Astrocyte of the hippocampus (primary cell): ENCODE results near the gene ENC1.

ENCODE experiments used
- DNase-seq: peaks from one replicate; pipeline ENCODE4 v3.0.0; 2011; ENCODE audit warnings: low read depth, low spot score

The ENC1 gene

GRCh38 chr5:74655716-74656115 is 15.2 kb upstream of the ENC1 start:
- DNase-seq: no peak

GRCh38 chr5:74655206-74655605 is 14.7 kb upstream of the ENC1 start:
- DNase-seq: no peak

GRCh38 chr5:74653991-74654390 is 13.5 kb upstream of the ENC1 start:
- DNase-seq: no peak

DNA sequence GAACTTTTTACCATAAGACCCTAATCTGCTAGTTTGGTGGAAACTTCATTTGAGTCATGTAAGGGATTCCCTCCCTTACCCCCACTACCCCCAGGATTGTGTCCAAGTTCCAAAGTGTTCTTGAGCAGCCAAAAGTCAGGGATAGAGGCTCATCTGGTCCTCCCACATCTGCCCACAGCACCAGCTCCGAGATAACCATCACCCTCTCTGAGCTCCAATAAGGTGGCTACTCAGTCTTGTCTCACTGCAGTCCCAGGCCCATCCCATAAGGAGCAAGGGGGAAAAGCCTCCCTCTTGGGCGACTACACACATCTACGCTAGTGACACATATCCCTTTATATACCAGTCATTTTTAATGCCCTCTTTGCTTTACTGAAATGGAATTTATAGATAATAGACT is 12.0 kb upstream of the ENC1 start:
- no peak for DNase-seq

- no peak for DNase-seq
Observed at GRCh38 chr5:74651710-74652109, 11.2 kb upstream of the ENC1 start.

- DNase-seq: peak; percentile 56
Observed at GRCh38 chr5:74649421-74649973, 9.0 kb upstream of the ENC1 start.

DNA sequence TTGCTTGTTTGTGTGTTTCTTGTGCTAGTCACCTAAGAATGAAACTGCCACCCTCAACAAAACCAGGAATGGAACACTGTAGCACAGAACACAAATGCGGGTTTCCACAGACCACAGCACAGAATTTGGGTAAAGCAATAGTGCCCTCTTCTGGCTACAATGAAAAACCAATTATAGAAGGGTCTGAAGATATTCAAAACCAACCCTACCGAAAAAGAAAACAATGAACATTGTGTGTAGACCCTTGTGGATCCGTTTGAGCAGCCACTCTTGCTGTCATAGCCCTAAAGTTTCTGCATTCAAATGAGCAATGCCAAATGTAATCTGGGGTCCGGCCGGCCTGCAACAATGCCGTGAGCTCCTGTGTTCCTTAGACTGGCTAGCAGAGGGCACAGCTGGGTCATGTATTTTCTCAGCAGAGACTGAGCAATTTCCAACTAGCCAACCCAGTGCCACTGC is 8.3 kb upstream of the ENC1 start:
- DNase-seq: peak; percentile 88

DNA sequence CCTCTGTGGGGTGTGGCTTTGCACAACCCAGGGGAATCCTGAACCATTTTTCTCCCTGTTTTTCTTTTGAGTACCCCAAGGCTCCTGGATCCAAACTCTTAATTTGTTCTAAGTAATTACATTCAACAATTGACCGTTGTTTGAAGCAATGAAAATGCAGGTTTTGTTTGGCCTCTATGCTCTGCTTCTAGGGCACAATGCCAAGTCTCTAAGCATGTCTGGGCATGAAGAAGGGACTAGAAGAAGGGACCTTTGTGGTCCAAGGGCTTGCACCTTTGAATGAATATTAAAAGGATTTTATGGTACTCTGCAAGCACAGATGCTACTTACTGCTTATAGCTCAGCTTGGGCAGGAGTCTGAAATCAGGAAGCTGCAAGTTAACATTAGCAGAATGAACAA is 6.6 kb upstream of the ENC1 start:
- peak; percentile 49 for DNase-seq

GRCh38 chr5:74643111-74643562 is 2.6 kb upstream of the ENC1 start:
- peak; percentile 90 for DNase-seq

DNA sequence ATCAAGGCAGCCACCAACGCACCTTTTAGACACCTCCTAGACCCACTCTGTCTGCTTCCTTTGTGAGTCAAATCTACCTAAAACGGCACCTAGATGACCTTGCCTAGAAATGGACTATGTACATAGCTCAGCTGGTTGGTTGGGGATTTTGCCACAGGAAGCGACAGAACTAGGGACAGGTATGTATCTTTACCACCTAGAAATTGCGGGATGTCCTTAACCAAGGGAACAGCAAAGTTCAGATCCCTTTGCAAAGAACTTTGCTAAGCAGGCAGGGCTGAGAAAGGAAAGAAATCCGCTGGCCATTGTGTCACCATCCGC is 2.0 kb upstream of the ENC1 start:
- DNase-seq: peak; percentile 24

DNA sequence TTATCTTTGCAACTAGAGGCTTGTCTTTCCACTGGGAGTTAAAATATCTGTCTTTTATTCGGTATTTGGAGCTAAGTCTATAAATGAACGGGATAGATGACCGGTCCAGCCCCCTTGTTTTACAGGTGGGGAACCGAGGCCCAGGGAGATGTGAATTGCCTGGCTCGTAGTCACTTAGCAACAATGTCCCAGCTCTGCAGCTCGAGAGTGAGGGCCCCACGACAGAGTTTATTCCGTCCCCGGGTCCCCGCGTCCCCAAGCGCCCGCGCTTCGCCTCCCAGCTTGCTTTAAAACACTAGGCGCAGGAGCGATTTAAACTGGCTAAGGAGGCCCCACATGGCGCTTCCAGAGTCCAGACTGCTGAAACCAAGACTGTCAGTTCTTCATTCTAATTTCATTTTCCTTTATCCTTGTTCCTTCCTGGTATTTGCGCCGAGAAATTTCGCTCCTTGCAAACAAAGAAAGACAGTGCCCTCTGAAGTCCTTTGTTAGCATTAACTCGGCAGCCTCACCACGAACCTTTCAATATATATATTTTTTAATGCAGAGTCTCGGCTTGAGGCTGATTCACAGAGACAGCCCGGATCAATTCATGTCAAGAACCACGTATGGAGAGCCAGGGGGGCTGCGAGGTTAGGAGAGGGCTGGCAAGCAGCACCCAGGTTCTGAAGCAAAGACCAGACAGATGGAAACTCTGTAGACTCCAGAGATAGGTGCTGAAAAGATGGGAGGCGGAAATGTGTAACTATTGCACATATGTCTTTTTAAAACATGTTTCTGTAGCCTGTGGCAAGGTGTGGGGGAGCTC is 1.4 kb upstream of the ENC1 start:
- DNase-seq: peak; percentile 83

- DNase-seq: peak; percentile 93
Observed at GRCh38 chr5:74640954-74641734, 616 bp upstream of the ENC1 start.

DNA sequence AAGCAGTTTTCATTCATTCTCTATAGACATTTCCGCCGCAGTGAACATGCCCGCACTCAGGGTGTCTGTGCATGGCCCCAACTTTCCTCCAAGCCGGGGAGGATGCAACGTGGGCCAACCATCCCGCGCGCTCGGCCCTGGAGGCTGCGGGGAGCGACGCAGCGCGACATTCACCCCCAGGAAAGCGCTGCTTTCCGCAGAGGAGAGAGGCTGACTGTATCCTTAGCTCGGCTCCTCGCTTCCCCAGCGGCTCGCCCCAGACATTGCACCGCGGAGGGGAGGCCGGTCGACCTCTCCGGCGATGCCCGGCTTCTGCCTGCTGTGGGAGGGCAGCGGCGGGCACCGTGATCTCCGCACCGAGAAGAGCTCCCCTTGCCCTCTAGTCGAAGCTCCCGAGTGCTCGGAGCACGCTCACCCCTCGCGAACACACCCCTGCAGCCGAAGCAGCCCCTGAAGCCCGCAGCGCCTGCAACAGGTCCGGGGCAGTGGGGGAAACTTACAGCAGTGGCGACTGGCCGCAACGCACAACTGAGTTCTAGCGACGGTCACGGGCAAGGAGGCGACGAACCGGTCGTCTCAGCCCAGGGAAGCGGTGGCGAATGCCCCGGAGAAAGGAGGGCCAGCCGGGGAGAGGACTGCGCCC is 600 bp downstream of the ENC1 start:
- no peak for DNase-seq

GRCh38 chr5:74638970-74639806 is 1.3 kb downstream of the ENC1 start:
- peak; percentile 53 for DNase-seq

DNA sequence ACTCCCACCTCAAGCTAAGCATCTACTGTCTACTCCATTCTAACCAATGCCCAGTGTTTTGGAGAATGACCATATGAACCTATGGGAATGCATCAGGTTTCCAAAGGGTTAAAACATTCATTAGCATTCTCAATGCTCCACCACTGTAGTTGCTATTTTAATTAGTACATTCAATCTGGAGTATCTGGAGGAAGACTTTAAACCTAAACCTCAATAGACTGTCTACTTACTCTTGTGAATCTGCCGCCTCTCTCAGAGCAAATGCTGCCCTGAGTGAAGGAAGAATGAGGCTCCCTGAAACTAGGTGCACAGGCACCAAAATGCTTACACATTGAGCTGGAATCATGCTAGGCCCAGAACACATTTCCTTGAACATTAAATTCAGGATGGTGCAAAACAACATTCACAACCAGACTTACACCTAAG is 2.0 kb downstream of the ENC1 start:
- DNase-seq: no peak

- DNase-seq: peak; percentile 35
Observed at GRCh38 chr5:74636552-74636951, 4.0 kb downstream of the ENC1 start.

DNA sequence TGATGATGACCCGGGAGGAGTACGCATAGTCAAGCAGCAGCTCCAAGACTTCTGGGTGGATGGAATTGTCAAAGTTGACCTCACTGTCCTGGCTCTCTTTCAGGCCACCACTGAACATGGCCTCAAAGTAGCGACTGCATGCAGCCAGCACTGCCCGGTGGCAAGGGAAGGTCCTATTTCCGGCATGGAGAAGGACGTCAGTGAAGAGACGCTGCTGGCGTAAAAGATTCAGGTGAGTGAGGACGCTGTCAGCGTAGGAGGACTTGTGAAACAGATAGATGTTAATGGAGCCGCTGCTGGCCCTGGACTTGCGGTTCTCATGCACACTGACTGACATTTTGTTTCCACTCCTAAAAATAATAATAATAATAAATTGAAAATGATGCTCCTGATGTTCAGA is 4.4 kb downstream of the ENC1 start:
- peak; percentile 48 for DNase-seq

- peak; percentile 26 for DNase-seq
Observed at GRCh38 chr5:74634611-74635286, 5.8 kb downstream of the ENC1 start.

DNA sequence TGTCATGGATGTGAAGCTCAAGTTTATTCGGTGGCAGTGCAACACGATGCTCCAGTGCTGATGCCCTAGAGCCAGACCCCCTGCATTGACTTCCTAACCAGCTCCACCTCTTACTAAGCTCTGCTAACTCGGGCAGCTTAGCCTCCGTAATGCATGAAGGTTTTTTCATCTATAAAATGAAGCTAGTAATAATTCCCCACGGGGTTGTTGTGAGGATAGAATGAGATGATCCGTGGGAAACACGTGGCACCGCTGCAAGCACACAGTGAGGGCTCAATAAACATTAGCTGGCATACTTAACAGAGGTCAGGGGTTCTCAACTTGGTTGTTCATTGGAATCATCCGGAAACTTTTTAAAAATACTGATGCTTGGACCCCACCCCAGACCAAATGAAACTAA is 6.8 kb downstream of the ENC1 start:
- DNase-seq: peak; percentile 36

DNA sequence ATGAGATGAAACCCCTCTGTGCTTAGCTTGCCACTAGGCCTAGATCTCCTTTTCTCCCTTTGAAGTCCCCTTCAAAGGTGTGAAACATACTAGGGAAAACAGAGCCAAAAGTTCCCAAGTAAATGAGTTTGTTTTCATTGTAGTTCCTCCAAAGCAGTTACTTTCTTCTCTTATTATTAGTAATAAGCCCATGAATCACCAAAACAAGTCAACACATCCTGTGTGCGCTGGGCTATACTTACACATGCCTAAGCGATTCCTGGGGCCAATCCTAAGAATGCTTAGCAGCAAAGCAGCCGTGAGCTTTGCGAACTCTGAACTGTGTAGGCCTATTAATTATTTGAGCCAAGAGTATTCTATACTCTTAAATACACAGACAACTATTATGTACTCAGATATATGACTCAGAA is 7.6 kb downstream of the ENC1 start:
- peak; percentile 76 for DNase-seq
